GM12878 (cell line): Measurements from ENCODE around the gene AIF1. TPM values are rescaled to one million over a fixed set of nuclear protein-coding genes. Genes with fewer than 3 reads are reported as not detected.
A peak's percentile ranks its signal among the peaks of the same experiment; 100 is the strongest.

Source experiments
- CBX3 ChIP-seq: fragments of 200-600 bp; sonication (generic); IDR thresholded peaks from 2 replicates; pipeline ENCODE4 v1.6.1; 2016; ENCODE audit warnings: low read depth, borderline replicate concordance
- CEBPB ChIP-seq, 2 experiments: fragments of 150-350 bp in 1 of 2; IDR thresholded peaks; 2 replicates each; pipeline ENCODE4 v1.6.1; 2012 to 2014; ENCODE audit warnings: low read depth in 2 of 2, low read length in 2 of 2, borderline replicate concordance in 1 of 2, inconsistent platforms in 1 of 2
- EP300 ChIP-seq, 2 experiments: fragments of 150-350 bp in 1 of 2; IDR thresholded peaks; 2 replicates each; pipeline ENCODE4 v1.6.1; 2011 to 2012; ENCODE audit warnings: low read depth in 2 of 2, low read length in 2 of 2, borderline replicate concordance in 1 of 2, improper control_type of control experiment in 1 of 2, inconsistent platforms in 1 of 2; ENCODE audit not compliant: control insufficient read depth in 1 of 2
- FOXM1 ChIP-seq: IDR thresholded peaks from 2 replicates; pipeline ENCODE4 v1.6.1; 2012; ENCODE audit warnings: low read depth, mild to moderate bottlenecking, inconsistent platforms, low read length, moderate library complexity
- HDAC2 ChIP-seq: fragments of 200-600 bp; sonication (generic); IDR thresholded peaks from 2 replicates; pipeline ENCODE4 v1.6.1; 2017
- HDGF ChIP-seq: fragments of 450-650 bp; IDR thresholded peaks from 2 replicates; pipeline ENCODE4 v1.6.1; 2016; ENCODE audit warnings: antibody characterized with exemption
- IKZF2 ChIP-seq, 2 experiments: fragments of 450-650 bp; IDR thresholded peaks; 2 replicates each; pipeline ENCODE4 v1.6.1; 2017; ENCODE audit warnings: mild to moderate bottlenecking in 2 of 2, moderate library complexity in 2 of 2
- JUND ChIP-seq: IDR thresholded peaks from 2 replicates; pipeline ENCODE4 v1.6.1; 2012; ENCODE audit warnings: low read depth, mild to moderate bottlenecking, low read length, improper control_type of control experiment, moderate library complexity
- KAT2A ChIP-seq: conservative IDR thresholded peaks from 2 replicates; pipeline ENCODE4 v1.6.1; 2011; ENCODE audit warnings: low read depth, low read length; ENCODE audit not compliant: control insufficient read depth
- MTA3 ChIP-seq: IDR thresholded peaks from 2 replicates; pipeline ENCODE4 v1.6.1; 2012; ENCODE audit warnings: low read length, inconsistent platforms, borderline replicate concordance
- NR2C1 ChIP-seq: fragments of 450-650 bp; IDR thresholded peaks from 2 replicates; pipeline ENCODE4 v1.6.1; 2017; ENCODE audit warnings: antibody characterized with exemption, mild to moderate bottlenecking, moderate library complexity
- NR2F1 ChIP-seq: fragments of 450-650 bp; conservative IDR thresholded peaks from 2 replicates; pipeline ENCODE4 v1.6.1; 2017; ENCODE audit warnings: mild to moderate bottlenecking
- NRF1 ChIP-seq: conservative IDR thresholded peaks from 2 replicates; pipeline ENCODE4 v1.6.1; 2011; ENCODE audit warnings: mild to moderate bottlenecking, low read depth, low read length, improper control_type of control experiment
- POLR2A ChIP-seq: IDR thresholded peaks from 2 replicates; pipeline ENCODE4 v1.6.1; 2011; ENCODE audit warnings: low read depth, mild to moderate bottlenecking, low read length
- POLR2AphosphoS5 ChIP-seq: IDR thresholded peaks from 2 replicates; pipeline ENCODE4 v1.6.1; 2011; ENCODE audit warnings: mild to moderate bottlenecking, low read length, inconsistent platforms
- RBBP5 ChIP-seq: fragments of 200-600 bp; sonication (generic); conservative IDR thresholded peaks from 2 replicates; pipeline ENCODE4 v1.6.1; 2016
- SIN3A ChIP-seq: IDR thresholded peaks from 2 replicates; pipeline ENCODE4 v1.6.1; 2012; ENCODE audit warnings: low read depth, low read length, improper control_type of control experiment
- SMC3 ChIP-seq: IDR thresholded peaks from 2 replicates; pipeline ENCODE4 v1.6.1; 2011; ENCODE audit warnings: low read length, improper control_type of control experiment, borderline replicate concordance
- STAT1 ChIP-seq: fragments of 450-650 bp; conservative IDR thresholded peaks from 2 replicates; pipeline ENCODE4 v1.6.1; 2014; ENCODE audit warnings: antibody characterized with exemption, mild to moderate bottlenecking
- SUPT20H ChIP-seq: IDR thresholded peaks from 2 replicates; pipeline ENCODE4 v1.6.1; 2011; ENCODE audit warnings: low read depth, mild to moderate bottlenecking, low read length, moderate library complexity, borderline replicate concordance; ENCODE audit not compliant: control insufficient read depth
- SUZ12 ChIP-seq: fragments of 200-600 bp; sonication (generic); IDR thresholded peaks from one replicate; pipeline ENCODE4 v1.6.1; 2018; ENCODE audit warnings: antibody characterized with exemption, mild to moderate bottlenecking; ENCODE audit not compliant: unreplicated experiment
- TCF3 ChIP-seq: IDR thresholded peaks from 2 replicates; pipeline ENCODE4 v1.6.1; 2012; ENCODE audit warnings: low read depth, mild to moderate bottlenecking, low read length, borderline replicate concordance; ENCODE audit not compliant: insufficient read depth
- ZZZ3 ChIP-seq: IDR thresholded peaks from 2 replicates; pipeline ENCODE4 v1.6.1; 2011; ENCODE audit warnings: low read depth; ENCODE audit not compliant: control insufficient read depth, insufficient read length
- polyA plus RNA-seq, 11 experiments: library from polyadenylated mRNA; depleted of rRNA in 4 of 11; unstranded in 6 of 11; stranded (reverse) in 5 of 11; fragments of >200 nt; fragmentation: Nextera tagmentation in 4 of 11; fragmentation: Illumina TruSeq in 1 of 11; extraction: Ambion mirVana in 4 of 11; extraction: Trizol in 1 of 11; gene quantifications; 1 replicate in 1 of 11; 2 replicates in 10 of 11; pipeline versions ENCODE4 v1.2.1 to v1.2.3, GENCODE V29; 2011 to 2016; ENCODE audit warnings: inconsistent platforms in 2 of 11, missing spikeins in 2 of 11, low read depth in 1 of 11
- total RNA-seq, 4 experiments: library from RNA; depleted of rRNA in 3 of 4; stranded (reverse); fragments of >200 nt in 3 of 4; fragmentation: Illumina TruSeq in 1 of 4; extraction: Trizol in 1 of 4; gene quantifications; 2 replicates each; pipeline versions ENCODE4 v1.2.1 to v1.2.3, GENCODE V29; 2013 to 2021
- TF ChIP-seq, protein P1 (sequence below): fragments of 450-650 bp; IDR thresholded peaks from 2 replicates; pipeline ENCODE4 v1.6.1; 2018; ENCODE audit warnings: borderline replicate concordance, mild to moderate bottlenecking; ENCODE audit not compliant: partially characterized antibody
- TF ChIP-seq, protein P2 (sequence below): fragments of 450-650 bp; IDR thresholded peaks from 2 replicates; pipeline ENCODE4 v1.6.1; 2014; ENCODE audit warnings: mild to moderate bottlenecking

Gene AIF1
- total and polyA plus RNA-seq, 10 of the 15 experiments (the other 5 are each of a cell fraction or from before 2014, with no cell fraction given): 1.9 to 256 (median 134) TPM

DNA sequence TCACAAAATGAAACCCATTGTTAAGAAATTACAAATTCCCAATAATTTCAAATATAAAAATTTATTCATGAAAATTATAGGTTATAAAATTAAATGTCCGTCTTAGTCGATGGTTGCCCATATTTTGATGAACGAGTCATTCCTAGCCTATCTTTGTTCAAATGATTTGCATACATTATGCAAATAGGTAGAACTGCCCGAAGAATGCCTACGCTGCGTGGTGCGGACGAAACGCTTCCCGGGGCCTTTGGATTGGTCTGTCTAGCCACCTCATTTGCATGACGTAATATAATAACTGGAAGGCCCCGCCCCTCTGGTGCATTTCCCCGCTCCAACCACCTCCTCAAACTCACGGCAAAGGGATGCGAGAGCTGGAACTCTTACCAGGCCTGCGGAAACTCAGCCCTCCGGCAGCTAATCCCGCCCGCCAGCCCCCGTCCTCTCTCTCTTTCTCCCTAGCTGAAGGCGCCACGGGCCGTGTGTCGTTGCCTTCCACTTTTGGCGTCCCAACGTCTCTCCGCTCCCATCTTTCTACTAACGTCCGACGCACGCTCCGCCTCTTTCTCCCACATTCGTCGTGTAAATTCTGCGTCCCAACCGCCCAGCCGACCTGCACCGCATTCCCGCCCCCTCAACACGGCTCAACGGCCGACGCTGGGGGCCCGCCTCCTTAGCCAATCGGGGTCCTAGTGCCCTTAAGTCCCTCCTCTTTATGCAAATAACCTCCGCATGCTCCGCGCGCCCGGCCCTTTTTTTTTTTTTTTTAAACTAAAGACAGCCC lies 5.0 kb downstream of the AIF1 start (continued):
- TF ChIP-seq, protein P1, sequence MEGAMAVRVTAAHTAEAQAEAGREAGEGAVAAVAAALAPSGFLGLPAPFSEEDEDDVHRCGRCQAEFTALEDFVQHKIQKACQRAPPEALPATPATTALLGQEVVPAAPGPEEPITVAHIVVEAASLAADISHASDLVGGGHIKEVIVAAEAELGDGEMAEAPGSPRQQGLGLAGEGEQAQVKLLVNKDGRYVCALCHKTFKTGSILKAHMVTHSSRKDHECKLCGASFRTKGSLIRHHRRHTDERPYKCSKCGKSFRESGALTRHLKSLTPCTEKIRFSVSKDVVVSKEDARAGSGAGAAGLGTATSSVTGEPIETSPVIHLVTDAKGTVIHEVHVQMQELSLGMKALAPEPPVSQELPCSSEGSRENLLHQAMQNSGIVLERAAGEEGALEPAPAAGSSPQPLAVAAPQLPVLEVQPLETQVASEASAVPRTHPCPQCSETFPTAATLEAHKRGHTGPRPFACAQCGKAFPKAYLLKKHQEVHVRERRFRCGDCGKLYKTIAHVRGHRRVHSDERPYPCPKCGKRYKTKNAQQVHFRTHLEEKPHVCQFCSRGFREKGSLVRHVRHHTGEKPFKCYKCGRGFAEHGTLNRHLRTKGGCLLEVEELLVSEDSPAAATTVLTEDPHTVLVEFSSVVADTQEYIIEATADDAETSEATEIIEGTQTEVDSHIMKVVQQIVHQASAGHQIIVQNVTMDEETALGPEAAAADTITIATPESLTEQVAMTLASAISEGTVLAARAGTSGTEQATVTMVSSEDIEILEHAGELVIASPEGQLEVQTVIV: no peak
- TF ChIP-seq STAT1 (0 out of 2 replicates have a peak, but pooled peaks have one; percentile 76), RBBP5 (no peak), POLR2A (peak; percentile 92), ZZZ3 (no peak), EP300 (IDR thresholded peaks at IDR 0.05; ENCODE audit: borderline replicate concordance in 1 of 2, control insufficient read depth in 1 of 2, low read depth in 2 of 2, low read length in 2 of 2) (peak in 1 of 2 experiments; percentile 35; a peak in 1 of 4 replicates), SIN3A (no peak; the same call in 1 of the 2 replicates), SUZ12 (no peak), HDAC2 (no peak), SUPT20H (no peak), NRF1 (peak; percentile 25; the same call in 1 of the 2 replicates), TCF3 (0 out of 2 replicates have a peak, but pooled peaks have one; percentile 69), NR2C1 (no peak), KAT2A (no peak), POLR2AphosphoS5 (peak; percentile 98), CBX3 (no peak), JUND (peak; percentile 37; the same call in 1 of the 2 replicates), CEBPB (IDR thresholded peaks at IDR 0.05; ENCODE audit: borderline replicate concordance in 1 of 2, low read depth in 2 of 2, low read length in 2 of 2) (no peak), HDGF (peak; percentile 97), SMC3 (no peak), NR2F1 (no peak), FOXM1 (no peak), MTA3 (no peak), IKZF2 (IDR thresholded peaks at IDR 0.05) (peak; percentile 83 to 90)
- TF ChIP-seq, protein P2, sequence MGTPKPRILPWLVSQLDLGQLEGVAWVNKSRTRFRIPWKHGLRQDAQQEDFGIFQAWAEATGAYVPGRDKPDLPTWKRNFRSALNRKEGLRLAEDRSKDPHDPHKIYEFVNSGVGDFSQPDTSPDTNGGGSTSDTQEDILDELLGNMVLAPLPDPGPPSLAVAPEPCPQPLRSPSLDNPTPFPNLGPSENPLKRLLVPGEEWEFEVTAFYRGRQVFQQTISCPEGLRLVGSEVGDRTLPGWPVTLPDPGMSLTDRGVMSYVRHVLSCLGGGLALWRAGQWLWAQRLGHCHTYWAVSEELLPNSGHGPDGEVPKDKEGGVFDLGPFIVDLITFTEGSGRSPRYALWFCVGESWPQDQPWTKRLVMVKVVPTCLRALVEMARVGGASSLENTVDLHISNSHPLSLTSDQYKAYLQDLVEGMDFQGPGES: no peak; the same call in 1 of the 2 replicates
